Stimulated activated CD4-positive, alpha-beta T cell treated with anti-CD3 and anti-CD28 coated beads, Interleukin-12 subunit alpha, Interleukin-12 subunit beta, amount 100 ng/mL, for 4 hours (primary cell): ENCODE data around the gene DPEP3.

Source experiments
- DNase-seq: peaks from one replicate; pipeline ENCODE4 v3.0.0-alpha.2; 2020

The DPEP3 gene

DNA sequence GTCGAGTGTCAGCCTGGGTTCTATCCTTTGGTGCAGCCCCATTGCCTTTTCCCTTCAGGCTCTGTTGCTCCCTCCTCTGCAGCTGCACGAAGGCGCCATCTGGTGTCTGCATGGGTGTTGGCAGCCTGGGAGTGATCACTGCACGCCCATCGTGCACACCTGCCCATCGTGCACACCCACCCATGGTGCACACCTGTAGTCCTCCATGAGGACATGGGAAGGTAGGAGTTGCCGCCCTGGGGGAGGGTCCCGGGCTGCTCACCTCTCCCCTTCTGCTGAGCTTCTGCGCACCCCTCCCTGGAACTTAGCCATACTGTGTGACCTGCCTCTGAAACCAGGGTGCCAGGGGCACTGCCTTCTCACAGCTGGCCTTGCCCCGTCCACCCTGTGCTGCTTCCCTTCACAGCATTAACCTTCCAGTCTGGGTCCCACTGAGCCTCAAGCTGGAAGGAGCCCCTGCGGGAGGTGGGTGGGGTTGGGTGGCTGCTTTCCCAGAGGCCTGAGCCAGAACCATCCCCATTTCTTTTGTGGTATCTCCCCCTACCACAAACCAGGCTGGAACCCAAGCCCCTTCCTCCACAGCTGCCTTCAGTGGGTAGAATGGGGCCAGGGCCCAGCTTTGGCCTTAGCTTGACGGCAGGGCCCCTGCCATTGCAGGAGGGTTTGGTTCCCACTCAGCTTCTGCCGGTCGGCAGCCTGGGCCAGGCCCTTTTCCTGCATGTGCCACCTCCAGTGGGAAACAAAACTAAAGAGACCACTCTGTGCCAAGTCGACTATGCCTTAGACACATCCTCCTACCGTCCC lies 51.5 kb downstream of the DPEP3 start:
- peak; percentile 76 for DNase-seq

DNA sequence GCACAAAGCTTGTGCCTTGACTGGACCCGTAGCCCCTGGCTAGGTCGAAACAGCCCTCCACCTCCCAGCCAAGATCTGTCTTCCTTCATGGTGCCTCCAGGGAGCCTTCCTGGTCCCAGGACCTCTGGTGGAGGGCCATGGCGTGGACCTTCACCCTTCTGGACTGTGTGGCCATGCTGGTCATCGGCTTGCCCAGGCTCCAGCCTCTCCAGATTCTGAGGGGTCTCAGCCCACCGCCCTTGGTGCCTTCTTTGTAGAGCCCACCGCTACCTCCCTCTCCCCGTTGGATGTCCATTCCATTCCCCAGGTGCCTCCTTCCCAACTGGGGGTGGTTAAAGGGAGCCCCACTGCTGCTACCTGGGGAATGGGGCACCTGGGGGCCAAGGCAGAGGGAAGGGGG lies 52.2 kb downstream of the DPEP3 start:
- no peak for DNase-seq

DNA sequence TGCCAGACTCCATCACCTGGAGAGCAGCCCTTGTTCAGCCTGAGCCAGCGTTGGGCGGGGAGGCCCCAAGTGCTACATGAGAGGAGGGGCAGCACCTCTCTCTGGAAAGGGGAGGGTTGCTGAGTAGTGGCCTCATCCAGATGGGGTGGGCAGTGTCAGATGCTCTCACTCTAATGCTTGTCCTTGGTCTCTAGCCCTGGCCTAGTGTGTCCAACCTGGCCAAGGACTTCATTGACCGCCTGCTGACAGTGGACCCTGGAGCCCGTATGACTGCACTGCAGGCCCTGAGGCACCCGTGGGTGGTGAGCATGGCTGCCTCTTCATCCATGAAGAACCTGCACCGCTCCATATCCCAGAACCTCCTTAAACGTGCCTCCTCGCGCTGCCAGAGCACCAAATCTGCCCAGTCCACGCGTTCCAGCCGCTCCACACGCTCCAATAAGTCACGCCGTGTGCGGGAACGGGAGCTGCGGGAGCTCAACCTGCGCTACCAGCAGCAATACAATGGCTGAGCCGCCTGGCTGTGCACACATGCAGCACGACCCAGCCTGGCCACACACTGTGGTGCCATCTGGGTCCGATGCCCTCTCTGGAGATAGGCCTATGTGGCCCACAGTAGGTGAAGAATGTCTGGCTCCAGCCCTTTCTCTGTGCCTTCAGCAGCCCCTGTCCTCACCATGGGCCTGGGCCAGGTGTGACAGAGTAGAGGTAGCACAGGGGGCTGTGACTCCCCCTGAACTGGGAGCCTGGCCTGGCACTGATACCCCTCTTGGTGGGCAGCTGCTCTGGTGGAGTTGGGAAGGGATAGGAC lies 53.0 kb downstream of the DPEP3 start:
- no peak for DNase-seq

DNA sequence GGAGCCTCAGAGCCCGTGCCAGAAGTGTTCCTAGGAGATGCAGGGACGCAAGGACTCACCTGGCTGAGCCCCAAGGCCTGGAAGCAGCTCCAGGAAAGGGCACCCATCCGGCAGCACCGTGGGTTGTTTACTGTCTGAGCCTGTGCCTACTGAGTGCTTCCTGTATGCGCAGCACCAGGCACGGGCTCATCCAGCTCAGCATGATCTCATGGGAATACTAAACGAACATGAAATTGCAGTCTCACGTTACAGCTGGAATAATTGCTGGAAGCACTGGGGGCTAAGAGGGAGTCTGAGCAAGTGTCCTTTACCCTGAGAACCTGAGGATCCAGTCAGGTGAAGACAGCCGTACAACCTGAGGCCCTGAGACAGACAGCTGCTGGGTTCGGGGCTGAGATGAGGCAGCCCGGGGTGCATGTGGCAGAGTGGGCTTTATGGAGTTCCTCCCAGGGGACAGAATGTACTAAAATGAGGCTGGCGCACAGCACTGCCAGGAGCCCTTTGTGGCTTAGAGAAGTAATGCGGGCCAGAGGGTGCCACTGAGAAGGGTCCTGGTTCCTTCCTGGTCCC lies 54.0 kb downstream of the DPEP3 start:
- DNase-seq = no peak
